ENCODE results near the gene RANBP10.

DNA sequence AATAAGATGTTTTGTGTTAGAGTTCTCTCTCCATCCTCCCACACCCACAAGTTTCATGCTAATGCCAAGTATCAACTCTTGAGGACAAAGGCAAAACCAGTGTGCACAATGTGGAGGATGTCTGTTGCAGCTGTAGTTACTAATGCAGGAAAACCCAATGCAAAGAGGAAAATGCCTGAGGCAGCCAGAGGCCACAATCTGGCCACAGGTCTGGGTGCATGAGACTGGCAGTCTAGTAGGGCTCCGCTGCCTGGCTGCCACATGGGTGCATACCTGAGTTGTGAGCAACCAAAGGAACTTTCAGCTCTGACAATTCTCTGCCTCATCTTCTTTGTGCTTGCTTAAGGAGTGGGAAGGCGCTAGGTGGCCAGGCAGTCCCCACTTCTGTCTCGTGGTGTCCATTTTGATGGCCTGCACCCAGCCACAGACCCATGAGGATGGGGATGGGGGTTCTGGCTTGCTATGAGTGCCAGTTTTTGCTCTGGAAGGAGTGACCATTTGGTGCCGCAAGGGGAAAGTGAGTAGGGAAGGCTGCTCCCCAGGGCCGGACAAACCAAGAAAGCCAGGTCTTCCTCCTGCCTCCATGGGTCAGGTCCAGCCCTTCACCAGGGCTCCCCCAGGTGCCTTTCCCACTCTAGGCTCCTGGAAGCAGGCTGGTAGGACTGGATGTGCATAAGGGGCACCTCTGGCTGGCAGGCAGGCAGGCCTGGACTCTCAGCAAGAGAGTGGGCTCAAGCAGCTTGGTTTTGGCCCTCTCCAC is 83.0 kb downstream of the RANBP10 start:
- TF ChIP-seq CTCF (IDR thresholded peaks at IDR 0.05) = no peak
- TF ChIP-seq POLR2A (IDR thresholded peaks at IDR 0.05; ENCODE audit: low read depth) = no peak
- no peak for TF ChIP-seq POLR2AphosphoS5 (IDR thresholded peaks at IDR 0.05)
- TF ChIP-seq EP300 (IDR thresholded peaks at IDR 0.05) = no peak
